ENCODE results near the gene HS6ST2. TPM values are rescaled to one million over a fixed set of nuclear protein-coding genes. Genes with fewer than 3 reads are reported as not detected.

HS6ST2 gene
- total and polyA plus RNA-seq, 9 of the 15 experiments (the other 6 are each of a cell fraction or from before 2014, with no cell fraction given): not detected

GRCh38 chrX:132592880-132593279 is 365.5 kb downstream of the HS6ST2 start:
- Histone ChIP-seq H3K79me2 (ENCODE audit: control insufficient read depth, insufficient read depth, low read length) (no peaks in the 10 kb centered on the region), H3K36me3 (ENCODE audit: control insufficient read depth, insufficient read depth, low read length) (no peaks in the 10 kb centered on the region), H3K4me1 (replicated peaks in 1 of 2; ENCODE audit: control insufficient read depth in 2 of 2, insufficient read depth in 2 of 2, low read length in 2 of 2) (no peaks in the 10 kb centered on the region), H2AFZ (ENCODE audit: low read depth, low read length) (no peak overlapping the region), H3K27ac (ENCODE audit: extremely low read depth, low read depth, low read length) (no peak overlapping the region), H3K4me2 (ENCODE audit: insufficient read depth, low read length) (no peak overlapping the region), H3K27me3 (ENCODE audit: control insufficient read depth in 2 of 2, insufficient read depth in 2 of 2, low read length in 2 of 2) (no peaks in the 10 kb centered on the region), H3K9me3 (replicated peaks; ENCODE audit: control insufficient read depth, insufficient read depth, low read depth, low read length) (no peaks in the 10 kb centered on the region), H3K9ac (ENCODE audit: insufficient read depth in 1 of 2, low read depth in 2 of 2, low read length in 2 of 2) (no peak overlapping the region), H3K4me3 (no peak overlapping the region), H3K9me1 (ENCODE audit: control insufficient read depth, insufficient read depth, low read length) (no peaks in the 10 kb centered on the region), H4K20me1 (replicated peaks; ENCODE audit: control insufficient read depth, insufficient read depth, low read length) (no peaks in the 10 kb centered on the region)
- in situ Hi-C loops (cut with MboI) (loop anchor here (10.0 kb wide), 1 partner anchor 368 kb away; no protein-coding TSS in a partner anchor), intact Hi-C loops (cut with micrococcal nuclease) (no loop called here)
- no TSS peak for BruUV-seq (replicated peaks)
- WGBS (ENCODE audit: insufficient coverage, low coverage, missing lambda C conversion rate): 0% methylated on average over 2 of the region's 2 CpGs
- ChIA-PET CTCF (ENCODE audit: low intra/inter-chr PET ratio) (no interaction called here), POLR2A (interaction anchor here (0.6 kb wide), 2 partner anchors 74 to 1782 kb away, joined by 3 to 4 read pairs; no protein-coding TSS in a partner anchor)
- ATAC-seq (peak; percentile 40; the same call in 1 of the 3 replicates), DNase-seq (ENCODE audit: extremely low read depth in 1 of 4, low spot score in 3 of 4) (no peak), FAIRE-seq (no peak)
- TF ChIP-seq TRIM25 (IDR thresholded peaks at IDR 0.05; ENCODE audit: borderline replicate concordance) (no peak), NR0B1 (IDR thresholded peaks at IDR 0.05; ENCODE audit: partially characterized antibody) (no peak), TFE3 (CRISPR knock-in tag; IDR thresholded peaks at IDR 0.05) (no peak), ZC3H8 (IDR thresholded peaks at IDR 0.05) (no peak), EGR1 (conservative IDR thresholded peaks at IDR 0.05) (no peak), ETV5 (CRISPR knock-in tag; IDR thresholded peaks at IDR 0.05; ENCODE audit: low read depth) (no peak), GTF2E2 (tag; IDR thresholded peaks at IDR 0.05) (no peak), MITF (IDR thresholded peaks at IDR 0.05) (no peak), TCF15 (CRISPR knock-in tag; IDR thresholded peaks at IDR 0.05) (no peak)
- TF ChIP-seq, protein P1, sequence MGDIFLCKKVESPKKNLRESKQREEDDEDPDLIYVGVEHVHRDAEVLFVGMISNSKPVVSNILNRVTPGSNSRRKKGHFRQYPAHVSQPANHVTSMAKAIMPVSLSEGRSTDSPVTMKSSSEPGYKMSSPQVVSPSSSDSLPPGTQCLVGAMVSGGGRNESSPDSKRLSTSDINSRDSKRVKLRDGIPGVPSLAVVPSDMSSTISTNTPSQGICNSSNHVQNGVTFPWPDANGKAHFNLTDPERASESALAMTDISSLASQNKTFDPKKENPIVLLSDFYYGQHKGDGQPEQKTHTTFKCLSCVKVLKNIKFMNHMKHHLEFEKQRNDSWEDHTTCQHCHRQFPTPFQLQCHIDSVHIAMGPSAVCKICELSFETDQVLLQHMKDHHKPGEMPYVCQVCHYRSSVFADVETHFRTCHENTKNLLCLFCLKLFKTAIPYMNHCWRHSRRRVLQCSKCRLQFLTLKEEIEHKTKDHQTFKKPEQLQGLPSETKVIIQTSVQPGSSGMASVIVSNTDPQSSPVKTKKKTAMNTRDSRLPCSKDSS (IDR thresholded peaks at IDR 0.05; ENCODE audit: low read depth, partially characterized antibody): no peak

Measured in K562 (cell line).